GM12892 (cell line): ENCODE measurements around the gene CAMK2B.

Source experiments
- POLR2A ChIP-seq: IDR thresholded peaks from 2 replicates; pipeline ENCODE4 v1.6.1; 2011; ENCODE audit warnings: low read depth, low read length, control low read depth
- POLR2AphosphoS5 ChIP-seq: IDR thresholded peaks from 2 replicates; pipeline ENCODE4 v1.6.1; 2011; ENCODE audit warnings: low read depth, low read length, control low read depth

- peak; percentile 82 for TF ChIP-seq POLR2AphosphoS5
- peak; percentile 90 for TF ChIP-seq POLR2A
Measured at GRCh38 chr7:44200699-44201461, 124.5 kb downstream of the CAMK2B start, which contains the start of gene YKT6.
